ENCODE measurements around the gene ALG6.
"Not testable (repeated sequence)": the region's sequence is repeated elsewhere in the genome, so short reads cannot be mapped to it uniquely, and the experiment has no call there.

The ALG6 gene

DNA sequence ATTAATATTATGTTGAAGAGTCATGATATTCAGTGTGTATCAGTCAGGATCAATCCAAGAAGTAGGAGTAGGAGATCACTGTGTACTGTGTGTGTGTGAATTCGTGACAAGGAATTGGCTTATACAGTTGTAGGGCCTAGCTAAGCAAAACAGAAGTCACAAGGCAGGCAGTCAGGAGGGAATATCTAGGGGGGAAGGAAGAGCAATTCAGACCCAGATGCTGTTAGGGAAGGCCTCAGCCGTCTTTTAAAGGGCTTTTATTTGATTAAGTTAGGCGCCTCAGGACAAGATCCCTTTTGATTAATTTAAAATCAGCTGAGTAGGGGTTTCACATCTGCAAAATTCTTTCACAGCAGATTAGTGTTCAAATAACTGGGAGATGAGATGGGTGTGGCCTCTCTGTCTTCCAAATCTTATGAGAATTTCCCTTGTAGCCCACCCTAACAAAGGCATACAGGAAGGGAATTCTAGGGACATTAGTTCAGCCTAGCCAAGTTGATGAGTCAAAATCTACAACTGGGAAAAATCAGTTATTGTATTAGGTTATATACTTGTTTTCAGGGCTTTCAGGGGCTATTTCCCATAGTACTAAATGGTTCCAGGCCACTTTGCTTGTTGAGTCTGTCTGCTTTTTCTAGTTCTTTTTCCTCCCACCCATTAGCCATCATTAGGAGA lies 47.4 kb downstream of the ALG6 start:
- no peak overlapping the region for H3K27ac ChIP-seq
- peaks cover 0 to 5% (median 0%) of the 10 kb centered on the region in 10 experiments; a peak in 2 of 20 replicates for H3K4me1 ChIP-seq
- H3K27me3 ChIP-seq = no peaks in the 10 kb centered on the region
- H3K9me3 ChIP-seq (replicated peaks in 1 of 11) = no peaks in the 10 kb centered on the region
- no peak overlapping the region for H3K4me2 ChIP-seq
- no peak for TF ChIP-seq Cebpa-rat (IDR thresholded peaks at IDR 0.05)
- H3K4me3 ChIP-seq = no peak overlapping the region
- H4K20me1 ChIP-seq = no peaks in the 10 kb centered on the region
- peaks cover 10 to 52% (median 34%) of the 10 kb centered on the region in 11 experiments; a peak in 21 of 22 replicates for H3K36me3 ChIP-seq
- no peak overlapping the region for H3K9ac ChIP-seq

- H3K4me1 ChIP-seq = peaks cover 0 to 5% (median 0%) of the 10 kb centered on the region in 10 experiments; a peak in 2 of 20 replicates
- no peaks in the 10 kb centered on the region for H4K20me1 ChIP-seq
- no peak overlapping the region for H3K27ac ChIP-seq
- H3K36me3 ChIP-seq = peaks cover 3 to 53% (median 36%) of the 10 kb centered on the region in 11 experiments; a peak in 18 of 22 replicates
- H3K9me3 ChIP-seq (replicated peaks in 1 of 11) = 0 out of 22 replicates have a peak, but pooled peaks cover 0 to 5% (median 0%) of the 10 kb centered on the region in 11 experiments
- H3K4me3 ChIP-seq = no peak overlapping the region
- no peak for TF ChIP-seq Cebpa-rat (IDR thresholded peaks at IDR 0.05)
- H3K9ac ChIP-seq = no peak overlapping the region
- no peak overlapping the region for H3K4me2 ChIP-seq
- H3K27me3 ChIP-seq = no peaks in the 10 kb centered on the region
Measured at GRCh38 chr1:63418101-63418500, 50.7 kb downstream of the ALG6 start.

- peaks cover 0 to 38% (median 17%) of the 10 kb centered on the region in 11 experiments; a peak in 15 of 22 replicates for H3K36me3 ChIP-seq
- H3K4me3 ChIP-seq; H3K9me3 ChIP-seq (replicated peaks in 1 of 11); H4K20me1 ChIP-seq; H3K27me3 ChIP-seq; H3K27ac ChIP-seq; H3K9ac ChIP-seq; H3K4me2 ChIP-seq; H3K4me1 ChIP-seq: not testable (repeated sequence)
Measured at GRCh38 chr1:63420746-63421145, 53.3 kb downstream of the ALG6 start.

DNA sequence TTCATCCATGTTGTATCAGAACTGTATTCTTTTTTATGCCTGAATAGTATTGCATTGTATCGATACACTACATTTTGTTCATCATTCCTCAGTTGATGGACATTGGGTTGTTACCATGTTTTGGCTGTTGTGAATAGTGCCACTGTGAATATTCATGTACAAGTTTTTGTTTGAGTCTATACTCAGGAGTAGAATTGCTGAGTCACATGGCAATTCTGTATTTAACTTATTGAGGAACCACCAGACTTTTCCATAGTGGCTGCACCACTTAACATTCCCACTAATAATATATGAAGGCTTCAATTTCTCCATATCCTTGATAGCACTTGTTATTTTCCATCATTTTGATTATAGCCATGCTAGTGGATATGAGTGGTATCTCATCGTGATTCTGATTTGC lies 56.2 kb downstream of the ALG6 start:
- Histone ChIP-seq H3K4me3 (no peak overlapping the region), H3K4me2 (no peak overlapping the region), H4K20me1 (no peaks in the 10 kb centered on the region), H3K27me3 (no peaks in the 10 kb centered on the region), H3K9me3 (replicated peaks in 1 of 11) (0 out of 22 replicates have a peak, but pooled peaks cover 0 to 5% (median 0%) of the 10 kb centered on the region in 11 experiments), H3K4me1 (peaks cover 0 to 10% (median 0%) of the 10 kb centered on the region in 10 experiments; a peak in 5 of 20 replicates), H3K36me3 (peaks cover 0 to 33% (median 19%) of the 10 kb centered on the region in 11 experiments; a peak in 16 of 22 replicates), H3K9ac (no peak overlapping the region), H3K27ac (no peak overlapping the region)
- no peak for TF ChIP-seq Cebpa-rat (IDR thresholded peaks at IDR 0.05)

GRCh38 chr1:63428815-63429214 lies 61.4 kb downstream of the ALG6 start:
- H4K20me1 ChIP-seq = no peaks in the 10 kb centered on the region
- H3K4me2 ChIP-seq = no peak overlapping the region
- H3K27ac ChIP-seq = no peak overlapping the region
- H3K9me3 ChIP-seq (replicated peaks in 1 of 11) = peaks cover 15 to 25% (median 23%) of the 10 kb centered on the region in 11 experiments
- peaks cover 0 to 10% (median 0%) of the 10 kb centered on the region in 10 experiments; a peak in 5 of 20 replicates for H3K4me1 ChIP-seq
- H3K27me3 ChIP-seq = no peaks in the 10 kb centered on the region
- no peak overlapping the region for H3K4me3 ChIP-seq
- no peak overlapping the region for H3K9ac ChIP-seq
- TF ChIP-seq Cebpa-rat (IDR thresholded peaks at IDR 0.05) = no peak
- peaks cover 20 to 47% (median 30%) of the 10 kb centered on the region in 11 experiments; a peak in 21 of 22 replicates for H3K36me3 ChIP-seq

DNA sequence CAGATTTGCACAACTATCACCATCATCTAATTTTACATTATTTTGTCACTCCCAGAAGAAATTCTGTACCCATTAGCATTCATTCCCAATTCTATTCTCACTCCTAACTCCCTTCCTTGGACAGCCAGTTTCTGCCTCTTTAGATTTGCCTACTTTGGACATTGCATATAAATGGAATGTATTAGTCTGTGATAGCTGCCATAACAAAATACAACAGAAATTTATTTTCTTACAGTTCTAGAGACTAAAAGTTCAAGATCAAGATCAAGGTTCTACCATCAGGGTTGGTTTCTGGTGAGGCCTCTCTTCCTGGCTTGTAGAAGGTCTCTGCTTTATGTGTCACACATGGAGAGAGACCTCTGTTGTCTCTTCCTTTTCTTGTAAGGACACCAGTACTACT lies 61.9 kb downstream of the ALG6 start:
- no peak for TF ChIP-seq Cebpa-rat (IDR thresholded peaks at IDR 0.05)
- Histone ChIP-seq H3K27ac (no peak overlapping the region), H3K9me3 (replicated peaks in 1 of 11) (peaks cover 15 to 25% (median 23%) of the 10 kb centered on the region in 11 experiments), H3K4me1 (peaks cover 0 to 10% (median 0%) of the 10 kb centered on the region in 10 experiments; a peak in 5 of 20 replicates), H3K27me3 (no peaks in the 10 kb centered on the region), H4K20me1 (no peaks in the 10 kb centered on the region), H3K4me3 (no peak overlapping the region), H3K4me2 (no peak overlapping the region), H3K36me3 (peaks cover 20 to 51% (median 30%) of the 10 kb centered on the region in 11 experiments; a peak in 21 of 22 replicates), H3K9ac (no peak overlapping the region)

- Histone ChIP-seq H3K4me1 (peaks cover 0 to 3% (median 0%) of the 10 kb centered on the region in 10 experiments; a peak in 3 of 20 replicates), H4K20me1 (no peaks in the 10 kb centered on the region), H3K4me3 (no peak overlapping the region), H3K36me3 (peaks cover 13 to 70% (median 33%) of the 10 kb centered on the region in 11 experiments; a peak in 19 of 22 replicates), H3K27me3 (no peaks in the 10 kb centered on the region), H3K9ac (no peak overlapping the region), H3K9me3 (replicated peaks in 1 of 11) (peaks cover 10 to 14% (median 13%) of the 10 kb centered on the region in 11 experiments; a peak in 21 of 22 replicates), H3K4me2 (no peak overlapping the region), H3K27ac (no peak overlapping the region)
- no peak for TF ChIP-seq Cebpa-rat (IDR thresholded peaks at IDR 0.05)
Measured at GRCh38 chr1:63435161-63435560, 67.7 kb downstream of the ALG6 start.

GRCh38 chr1:63442141-63442475 lies 74.7 kb downstream of the ALG6 start:
- TF ChIP-seq Cebpa-rat (IDR thresholded peaks at IDR 0.05) = no peak
- no peak overlapping the region for H3K9ac ChIP-seq
- no peak overlapping the region for H3K4me3 ChIP-seq
- peaks cover 4 to 32% (median 25%) of the 10 kb centered on the region in 10 experiments; a peak in 15 of 20 replicates for H3K4me1 ChIP-seq
- no peaks in the 10 kb centered on the region for H3K27me3 ChIP-seq
- H3K27ac ChIP-seq = peak overlapping the region in 3 of 11 experiments; percentile 6 to 34 (median 30); a peak in 1 of 22 replicates
- peak overlapping the region in 8 of 11 experiments; percentile 12 to 64 (median 47); a peak in 13 of 22 replicates for H3K4me2 ChIP-seq
- no peaks in the 10 kb centered on the region for H4K20me1 ChIP-seq
- H3K9me3 ChIP-seq (replicated peaks in 1 of 11) = no peaks in the 10 kb centered on the region
- H3K36me3 ChIP-seq = peaks cover 0 to 15% (median 2%) of the 10 kb centered on the region in 11 experiments; a peak in 9 of 22 replicates

DNA sequence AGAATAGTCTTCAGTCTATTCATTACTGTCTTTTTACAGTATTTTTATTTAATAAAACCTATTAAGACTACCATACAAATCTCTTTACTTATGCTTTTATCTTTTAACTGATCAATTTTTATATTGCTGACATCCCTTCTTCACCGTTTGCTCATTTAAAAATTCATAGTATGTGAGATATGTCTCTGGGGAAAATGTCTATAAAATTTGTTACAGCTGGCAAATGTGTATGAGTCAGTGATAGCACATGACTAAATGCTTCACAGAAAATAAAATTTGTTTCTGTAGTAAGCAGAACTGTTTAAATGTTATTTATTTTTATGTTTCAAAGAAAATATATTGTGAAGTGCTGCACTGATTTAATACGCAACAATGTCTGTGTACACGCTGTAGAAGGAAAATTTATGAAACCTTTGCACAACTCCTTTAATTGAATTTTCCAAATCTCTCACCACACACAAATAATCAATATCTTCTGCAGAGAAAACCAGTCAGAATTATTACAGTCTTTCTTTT lies 81.4 kb downstream of the ALG6 start:
- no peak overlapping the region for H3K27ac ChIP-seq
- peaks cover 0 to 14% (median 4%) of the 10 kb centered on the region in 10 experiments; a peak in 8 of 20 replicates for H3K4me1 ChIP-seq
- H3K4me2 ChIP-seq = no peak overlapping the region
- no peak for TF ChIP-seq Cebpa-rat (IDR thresholded peaks at IDR 0.05)
- no peak overlapping the region for H3K9ac ChIP-seq
- H4K20me1 ChIP-seq = no peaks in the 10 kb centered on the region
- peaks cover 0 to 17% (median 3%) of the 10 kb centered on the region in 11 experiments; a peak in 8 of 22 replicates for H3K36me3 ChIP-seq
- no peaks in the 10 kb centered on the region for H3K9me3 ChIP-seq (replicated peaks in 1 of 11)
- H3K27me3 ChIP-seq = no peaks in the 10 kb centered on the region
- no peak overlapping the region for H3K4me3 ChIP-seq

All from BLaER1 treated with 17β-estradiol and CSF1 and Interleukin-3, amounts not matched to agents 10 nM and 100 nM (cell line).